Spinal cord (tissue), 10 donors: ENCODE results near the gene PRSS12. TPM values are rescaled to one million over a fixed set of nuclear protein-coding genes. Genes with fewer than 3 reads are reported as not detected.

Experiments
- DNase-seq, 6 donors: peaks; one replicate each; pipeline versions ENCODE4 v3.0.0 to v3.0.0-alpha.2; 2013 to 2015; ENCODE audit warnings: low spot score in 6 of 6, low read depth in 4 of 6
- H3K27ac ChIP-seq: one replicate; pipeline ENCODE4 v1.5.1; 2013; ENCODE audit warnings: low read depth, low read length, control low read depth
- H3K27me3 ChIP-seq: one replicate; pipeline ENCODE4 v1.6.1; 2013; ENCODE audit warnings: low read length; ENCODE audit not compliant: control insufficient read depth, insufficient read depth
- H3K36me3 ChIP-seq: one replicate; pipeline ENCODE4 v1.6.1; 2013; ENCODE audit warnings: low read length; ENCODE audit not compliant: control insufficient read depth, insufficient read depth
- H3K4me1 ChIP-seq: one replicate; pipeline ENCODE4 v1.6.1; 2013; ENCODE audit warnings: low read length; ENCODE audit not compliant: control insufficient read depth, insufficient read depth
- H3K4me3 ChIP-seq: one replicate; pipeline ENCODE4 v1.5.1; 2013; ENCODE audit warnings: low read depth, low read length, control low read depth
- H3K9me3 ChIP-seq: one replicate; pipeline ENCODE4 v1.6.1; 2013; ENCODE audit warnings: low read length; ENCODE audit not compliant: control insufficient read depth, insufficient read depth
- WGBS: methylation state at CpG from one replicate; pipeline ENCODE4 v1.1.5; 2013; ENCODE audit warnings: missing lambda C conversion rate; ENCODE audit not compliant: insufficient coverage; 5-methylcytosine and 5-hydroxymethylcytosine counted together
- polyA plus RNA-seq, 2 donors: library from polyadenylated mRNA; unstranded; fragments of 120-200 nt; gene quantifications; one replicate each; pipeline ENCODE4 v1.2.1, GENCODE V29; 2013; ENCODE audit not compliant: insufficient read length in 2 of 2
- small RNA-seq: library from RNA; depleted of rRNA; stranded (forward); fragments of <200 nt; gene quantifications from one replicate; pipeline ENCODE3, GENCODE V24; 2014; ENCODE audit warnings: low replicate concordance
- total RNA-seq, 2 donors: library from RNA; depleted of rRNA in 1 of 2; stranded (reverse); fragments of 120-200 nt in 1 of 2; fragments of >200 nt in 1 of 2; gene quantifications; one replicate each; pipeline versions ENCODE4 v1.2.3 to v1.2.4, GENCODE V29; 2013 to 2014
- donor health status: healthy.

Gene PRSS12
- total and polyA plus RNA-seq, 4 donors: 12.3 to 26.7 (median 14.4) TPM

DNA sequence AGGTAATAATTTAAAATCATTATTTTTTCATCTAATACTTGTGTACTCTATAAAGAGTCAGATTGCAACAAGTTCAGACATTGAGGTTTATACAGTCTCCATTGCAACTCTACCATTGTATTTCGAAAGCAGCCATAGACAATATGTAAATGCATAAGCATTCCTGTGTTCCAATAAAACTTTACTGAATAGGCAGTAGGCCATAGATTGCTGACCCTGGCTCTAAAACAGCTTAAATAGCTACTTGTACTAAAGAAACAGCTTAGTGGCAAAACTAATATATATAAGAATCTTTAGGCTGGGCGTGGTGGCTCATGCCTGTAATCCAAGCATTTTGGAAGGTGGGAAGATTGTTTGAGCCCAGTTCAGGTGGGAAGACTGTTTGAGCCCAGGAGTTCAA lies 115.3 kb downstream of the PRSS12 start:
- Histone ChIP-seq H3K36me3 (no peaks in the 10 kb centered on the region), H3K9me3 (no peaks in the 10 kb centered on the region), H3K27me3 (no peaks in the 10 kb centered on the region), H3K4me1 (no peaks in the 10 kb centered on the region), H3K4me3 (no peak overlapping the region), H3K27ac (no peak overlapping the region)
- no CpG with 5 or more reads among the region's 2 CpGs for WGBS
- DNase-seq: no peak

DNA sequence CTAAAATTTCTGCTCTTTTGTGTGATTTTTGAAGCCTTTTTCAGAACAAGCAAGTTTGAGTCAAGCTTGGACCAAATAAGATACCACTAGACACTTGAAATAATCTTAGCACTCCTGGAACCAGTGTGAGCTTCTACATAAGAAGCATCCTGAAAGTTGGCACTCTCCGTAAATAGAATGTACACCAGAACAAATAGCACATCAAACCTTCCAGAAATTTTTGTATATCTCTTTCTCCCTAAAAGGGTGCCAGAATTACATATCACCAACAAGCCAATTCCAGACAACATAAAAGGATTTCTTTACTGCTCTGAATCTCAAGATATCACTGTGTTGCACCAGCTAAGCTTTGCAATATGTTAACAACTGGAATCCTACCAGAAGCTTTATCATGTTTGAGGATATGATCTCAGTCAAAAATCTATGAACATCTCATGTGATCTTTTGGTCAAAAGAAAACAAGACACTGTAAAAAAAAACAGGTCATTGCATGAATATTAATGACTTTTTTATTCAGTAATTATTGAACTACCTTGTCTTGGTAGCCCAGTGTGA lies 117.2 kb downstream of the PRSS12 start:
- 100% methylated on average over 1 of the region's 1 CpG for WGBS
- H3K27ac ChIP-seq: no peak overlapping the region
- DNase-seq: peak in 1 of 6 donors; percentile 56

More for the DNA sequence above, 117.2 kb downstream of the PRSS12 start:
- Histone ChIP-seq H3K4me3 (no peak overlapping the region), H3K9me3 (no peaks in the 10 kb centered on the region), H3K36me3 (no peaks in the 10 kb centered on the region), H3K4me1 (no peaks in the 10 kb centered on the region), H3K27me3 (no peaks in the 10 kb centered on the region)

Small RNA genes lying within 50 kb of the gene (small RNA-seq; reads per million reads assigned to genes)
- gene SNORA24: not detected
